ENCODE results near the gene SOX15. TPM values are rescaled to one million over a fixed set of nuclear protein-coding genes. Genes with fewer than 3 reads are reported as not detected.
"Not testable (repeated sequence)": the region's sequence is repeated elsewhere in the genome, so short reads cannot be mapped to it uniquely, and the experiment has no call there.

Gene SOX15
- total RNA-seq, 1 experiment from 2014 or later: 6.8 TPM

DNA sequence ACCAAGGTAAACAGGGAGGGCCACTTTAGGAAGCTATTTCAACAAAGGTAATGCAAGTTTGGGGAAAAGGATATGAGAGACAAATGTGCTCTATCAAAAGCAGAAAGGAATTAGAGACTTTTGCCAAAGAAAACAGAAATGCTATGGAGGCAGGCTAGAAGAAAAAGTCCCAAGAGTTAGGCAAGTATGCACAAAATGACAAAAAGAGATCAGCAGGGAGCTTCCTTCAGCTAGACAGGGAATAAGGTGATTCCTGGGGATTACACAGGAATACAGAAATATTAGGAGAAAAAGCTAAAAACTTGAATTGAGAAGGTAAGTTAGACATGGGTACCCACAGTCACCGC is 22.4 kb upstream of the SOX15 start:
- DNase-seq (ENCODE audit: low spot score): no peak
- in situ Hi-C loops (cut with HindIII; ENCODE audit: low sequenced_read_pairs): no loop called here

DNA sequence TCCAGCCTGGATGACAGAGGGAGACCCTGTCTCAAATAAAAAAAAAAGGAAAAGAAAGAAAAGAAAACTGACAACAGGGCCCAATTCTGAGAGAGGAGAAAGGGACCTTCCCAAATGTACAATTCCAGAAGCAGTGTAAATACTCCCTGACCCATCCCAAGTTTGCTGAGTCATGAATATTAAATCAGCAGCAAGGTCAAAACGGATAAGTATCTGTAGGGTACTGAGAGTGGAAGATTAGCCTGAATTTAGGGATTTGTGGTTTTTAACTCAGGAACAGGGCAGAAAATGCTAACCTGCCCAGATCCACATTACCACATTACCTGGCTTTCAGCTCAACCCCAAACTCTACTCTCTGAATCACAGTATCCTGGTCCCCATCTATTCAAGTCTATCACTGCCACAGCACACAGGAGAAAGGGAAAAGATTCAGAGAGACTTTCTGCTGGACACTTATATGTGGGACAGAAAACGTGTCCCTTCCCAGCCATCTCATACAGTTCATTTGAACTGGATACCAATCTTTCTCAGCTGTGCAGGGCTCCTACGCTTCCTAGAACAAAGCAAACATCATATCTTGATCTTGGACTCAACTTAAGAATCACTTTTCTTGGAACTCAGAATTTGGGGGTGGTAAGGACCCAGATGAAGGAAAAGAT is 21.9 kb upstream of the SOX15 start:
- DNase-seq (ENCODE audit: low spot score): no peak
- in situ Hi-C loops (cut with HindIII; ENCODE audit: low sequenced_read_pairs): no loop called here

DNA sequence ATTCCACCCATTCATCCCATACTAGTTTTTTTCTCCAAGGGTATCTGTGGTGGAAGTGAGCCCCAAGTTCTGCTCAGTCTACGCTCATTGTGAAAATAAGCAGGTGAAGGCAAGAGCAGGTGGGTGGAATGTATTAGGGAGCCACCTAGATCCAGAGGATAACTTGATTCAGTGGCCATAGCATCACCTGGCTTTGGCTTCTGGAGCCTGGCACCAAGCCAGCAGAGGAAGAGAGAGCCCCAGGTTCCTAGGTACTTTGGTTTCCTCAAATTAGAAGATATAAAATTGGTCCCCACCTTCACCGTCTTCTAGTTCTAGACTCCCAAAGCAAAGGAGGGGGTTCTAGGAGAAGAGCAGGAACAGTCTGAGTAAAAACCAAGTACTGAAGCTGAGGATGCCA is 20.7 kb upstream of the SOX15 start:
- in situ Hi-C loops (cut with HindIII; ENCODE audit: low sequenced_read_pairs): no loop called here

DNA sequence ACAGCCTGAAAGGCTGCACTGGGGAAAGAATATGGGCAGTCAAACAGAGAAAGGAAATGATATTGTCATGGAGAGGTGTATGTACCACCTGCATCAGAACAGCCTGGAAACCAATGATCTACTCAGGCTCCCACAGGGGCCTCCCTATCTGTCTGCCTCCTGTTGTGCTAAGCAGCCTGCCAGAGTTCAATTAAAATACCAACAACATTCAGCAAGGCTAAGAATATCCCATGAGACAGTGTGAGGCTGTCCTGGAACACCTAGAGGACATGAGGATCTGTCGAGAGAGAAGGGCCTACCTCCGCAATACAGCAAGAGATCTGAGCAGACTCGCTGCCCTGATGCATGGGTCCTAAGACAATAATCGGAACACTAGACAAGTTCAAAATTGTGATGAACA is 16.4 kb upstream of the SOX15 start:
- in situ Hi-C loops (cut with HindIII; ENCODE audit: low sequenced_read_pairs): no loop called here
- DNase-seq (ENCODE audit: low spot score): no peak

More for the DNA sequence above, 20.7 kb upstream of the SOX15 start:
- DNase-seq (ENCODE audit: low spot score): peak; percentile 37

DNA sequence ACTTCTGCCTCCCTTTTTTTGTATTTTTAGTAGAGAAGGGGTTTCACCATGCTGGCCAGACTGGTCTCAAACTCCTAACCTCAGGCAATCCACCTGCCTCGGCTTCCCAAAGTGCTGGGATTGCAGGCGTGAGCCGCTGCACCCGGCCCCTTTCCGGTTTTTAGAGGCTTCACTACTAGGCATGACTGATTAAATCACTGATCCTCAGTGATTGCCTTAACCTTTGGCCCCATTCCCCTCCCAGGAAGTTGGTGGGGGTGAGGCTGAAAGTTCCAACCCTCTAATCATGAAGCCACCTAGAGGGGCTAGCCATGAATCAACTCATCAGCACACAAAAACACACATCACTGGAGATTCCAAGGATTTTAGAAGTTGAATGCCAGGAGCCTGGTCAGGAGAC is 7.7 kb upstream of the SOX15 start:
- in situ Hi-C loops (cut with HindIII; ENCODE audit: low sequenced_read_pairs); DNase-seq (ENCODE audit: low spot score): not testable (repeated sequence)

DNA sequence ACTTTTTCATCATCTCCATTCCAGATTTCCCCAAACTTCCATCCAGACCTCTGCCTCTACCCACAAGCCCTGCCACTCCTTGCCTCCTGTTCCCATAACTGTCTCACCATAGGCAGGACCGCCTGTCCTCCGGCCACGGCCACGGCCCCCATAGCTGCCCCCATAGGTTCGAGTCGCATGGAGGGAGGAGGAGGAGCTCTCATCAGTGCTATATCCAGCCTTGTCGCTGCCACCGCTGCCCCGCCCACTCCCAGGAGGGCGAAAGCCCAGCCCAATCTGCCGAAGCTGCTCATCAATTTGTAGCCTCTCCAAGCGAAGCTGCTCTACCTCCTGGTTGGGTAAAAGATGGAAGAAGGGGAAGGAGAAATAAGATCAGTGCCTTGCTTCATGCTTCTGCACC is 3.4 kb upstream of the SOX15 start:
- in situ Hi-C loops (cut with HindIII; ENCODE audit: low sequenced_read_pairs): no loop called here
- DNase-seq (ENCODE audit: low spot score): no peak

DNA sequence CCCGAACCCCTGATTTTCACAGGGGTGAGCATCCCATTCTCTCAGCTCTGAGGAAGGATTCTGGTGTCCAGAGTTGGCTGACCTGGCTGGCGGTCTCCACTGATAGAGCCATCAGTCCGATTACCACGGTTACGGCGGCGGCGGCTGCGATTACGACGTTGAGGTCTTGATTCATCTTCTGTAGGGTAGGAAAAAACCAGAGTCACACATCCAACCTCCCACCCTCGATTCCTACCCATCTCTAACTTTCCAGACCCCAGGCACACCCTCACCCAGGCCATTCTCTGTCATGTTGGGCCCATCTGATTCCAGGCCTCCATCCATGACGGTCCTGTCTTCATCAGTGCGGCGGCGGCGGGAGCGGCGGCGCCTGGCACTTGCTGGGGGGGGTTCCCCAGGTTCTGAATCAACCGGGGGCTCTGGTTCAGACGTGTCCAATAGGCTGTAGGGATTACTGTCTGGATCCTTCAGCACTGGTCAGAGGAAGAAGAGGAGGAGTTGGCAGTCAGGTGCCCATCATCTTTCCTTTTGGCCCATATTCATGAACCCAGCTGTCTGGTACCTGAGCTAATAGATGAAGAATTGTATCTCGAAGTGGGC is 2.6 kb upstream of the SOX15 start:
- no peak for DNase-seq (ENCODE audit: low spot score)
- in situ Hi-C loops (cut with HindIII; ENCODE audit: low sequenced_read_pairs): no loop called here

DNA sequence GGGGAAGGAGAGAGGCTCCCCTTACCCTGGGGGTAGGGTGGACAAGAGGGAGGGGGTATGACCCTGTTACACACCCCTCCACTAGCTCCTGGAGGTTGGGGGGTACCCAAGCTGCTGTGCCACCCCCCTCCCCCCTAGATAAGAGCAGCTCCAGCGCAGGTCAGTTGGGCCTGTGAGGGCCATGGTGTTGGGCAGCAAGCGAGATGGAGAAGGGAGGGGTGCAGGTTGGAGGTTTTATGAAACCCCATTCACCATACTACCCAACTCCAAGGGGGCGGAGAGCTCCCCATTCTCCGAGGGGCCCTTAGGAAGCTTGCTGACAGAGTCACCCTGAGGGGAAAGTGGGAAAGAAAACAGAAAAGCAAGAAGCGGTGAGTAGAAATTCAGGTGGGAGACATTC is 1.7 kb upstream of the SOX15 start:
- in situ Hi-C loops (cut with HindIII; ENCODE audit: low sequenced_read_pairs): no loop called here

DNA sequence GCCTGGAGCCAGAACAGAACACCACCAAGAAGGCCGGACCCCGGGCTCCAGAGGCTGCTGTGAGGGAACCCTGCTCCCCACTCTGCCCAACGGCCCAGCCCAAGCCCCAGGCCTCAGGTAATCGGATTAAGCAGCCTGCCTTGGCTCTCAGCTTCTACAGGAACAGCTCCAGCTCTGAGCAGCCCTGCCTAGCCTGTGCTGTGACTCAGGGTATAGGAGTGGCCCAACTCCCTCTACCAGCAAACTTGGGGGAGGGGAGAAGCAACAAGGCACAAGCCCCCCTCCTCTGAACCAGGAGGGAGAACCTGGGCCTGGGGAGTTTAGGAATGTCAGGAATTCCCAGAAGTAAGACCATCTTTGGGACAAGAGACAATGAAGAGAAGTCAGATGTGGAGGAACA is 849 bp upstream of the SOX15 start:
- DNase-seq (ENCODE audit: low spot score): no peak
- in situ Hi-C loops (cut with HindIII; ENCODE audit: low sequenced_read_pairs): no loop called here

More for the DNA sequence above, 1.7 kb upstream of the SOX15 start:
- no peak for DNase-seq (ENCODE audit: low spot score)

DNA sequence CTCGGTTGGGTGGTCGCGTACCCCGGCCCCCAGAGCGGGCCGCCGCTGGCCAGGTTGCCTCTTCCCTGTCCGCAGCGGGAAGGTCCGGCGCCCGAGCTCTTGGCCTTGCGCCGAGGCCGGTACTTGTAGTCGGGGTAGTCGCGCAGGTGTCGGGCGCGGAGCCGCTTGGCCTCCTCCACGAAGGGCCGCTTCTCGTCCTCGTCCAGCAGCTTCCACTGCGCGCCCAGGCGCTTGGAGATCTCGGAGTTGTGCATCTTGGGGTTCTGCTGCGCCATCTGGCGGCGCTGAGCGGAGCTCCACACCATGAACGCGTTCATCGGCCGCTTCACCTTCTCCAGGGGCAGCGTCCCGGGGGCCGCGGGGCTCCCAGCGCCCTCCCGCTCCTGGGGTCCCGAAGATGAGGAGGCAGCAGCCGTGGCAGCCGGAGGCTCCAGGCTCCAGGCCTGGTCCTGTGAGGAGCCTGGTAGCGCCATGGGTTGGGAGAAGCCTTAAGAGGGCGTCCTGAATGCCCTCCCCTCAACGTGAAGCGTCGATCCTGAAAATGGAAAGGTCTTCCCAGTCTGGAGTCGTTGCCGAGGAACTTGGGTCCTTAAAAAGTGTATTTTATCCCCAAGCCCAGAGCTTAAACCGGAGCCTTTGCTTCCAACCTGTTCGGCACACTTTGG is 558 bp downstream of the SOX15 start:
- peak; percentile 93 for DNase-seq (ENCODE audit: low spot score)

DNA sequence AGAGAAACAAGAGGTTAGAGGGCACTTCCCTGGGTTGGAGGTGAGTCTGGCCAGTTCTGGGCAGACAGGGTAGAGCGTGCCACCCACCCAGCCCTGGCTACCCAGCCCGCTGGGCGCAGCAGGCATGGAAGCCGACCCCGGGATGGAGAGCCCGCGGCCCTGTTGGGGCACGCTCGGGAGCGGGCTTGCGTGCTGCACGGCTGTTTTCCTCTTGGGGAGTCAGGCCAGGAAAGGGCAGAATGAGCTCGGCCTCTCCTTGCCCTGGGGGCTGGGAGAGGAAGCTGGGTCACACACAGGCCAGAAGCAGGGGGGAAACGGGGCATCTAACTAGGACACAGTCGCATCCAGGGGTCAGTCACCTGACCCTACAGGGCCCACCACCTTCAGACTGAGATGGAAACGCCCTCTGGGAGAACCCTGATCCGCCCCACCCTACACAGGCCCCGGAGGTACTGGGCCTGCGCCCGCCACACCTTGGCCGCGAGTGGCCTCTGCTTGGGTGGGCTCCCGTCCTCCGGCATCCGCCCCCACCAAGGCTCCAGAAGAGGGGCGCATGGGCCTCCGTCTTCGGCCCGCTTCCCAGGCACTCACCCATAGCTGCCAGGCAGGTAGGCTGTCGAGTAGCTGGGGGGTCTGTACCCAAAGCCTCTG is 1.2 kb downstream of the SOX15 start:
- in situ Hi-C loops (cut with HindIII; ENCODE audit: low sequenced_read_pairs): no loop called here

More for the DNA sequence above, 558 bp downstream of the SOX15 start:
- in situ Hi-C loops (cut with HindIII; ENCODE audit: low sequenced_read_pairs): no loop called here

DNA sequence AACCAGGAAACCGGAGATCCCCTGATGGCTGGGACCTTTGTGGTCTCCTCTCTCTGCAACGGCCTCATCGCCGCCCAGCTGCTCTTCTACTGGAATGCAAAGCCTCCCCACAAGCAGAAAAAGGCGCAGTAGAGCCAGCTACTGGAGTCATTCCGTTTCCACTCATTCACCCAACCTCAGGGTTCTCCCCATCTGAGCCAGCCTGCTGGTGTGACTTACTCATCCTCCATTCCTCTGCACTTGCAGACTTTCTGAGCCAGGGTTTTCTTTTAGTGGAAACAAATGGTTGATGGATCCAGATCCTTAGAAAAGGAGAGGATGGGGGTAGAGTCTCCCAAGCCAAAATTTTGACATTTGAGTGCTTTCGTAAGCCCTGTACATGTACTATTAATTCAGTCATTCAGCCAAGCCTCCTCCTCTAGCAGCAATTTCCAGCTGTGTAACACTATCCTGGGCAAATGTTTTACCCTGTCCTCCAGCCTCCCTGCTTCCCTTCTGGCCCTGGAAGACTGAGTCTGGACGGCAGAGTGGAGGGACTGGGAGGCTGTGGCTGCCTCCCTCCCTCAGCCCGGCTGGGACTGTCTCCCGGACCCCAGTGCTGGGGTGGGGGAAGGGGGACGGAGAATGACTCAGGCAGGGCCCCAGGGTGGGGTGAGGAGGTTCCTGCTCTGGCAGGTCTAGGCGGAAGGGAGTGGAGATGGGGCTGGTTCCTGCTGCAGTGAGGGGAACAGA is 2.3 kb downstream of the SOX15 start:
- no peak for DNase-seq (ENCODE audit: low spot score)
- in situ Hi-C loops (cut with HindIII; ENCODE audit: low sequenced_read_pairs): no loop called here

More for the DNA sequence above, 1.2 kb downstream of the SOX15 start:
- DNase-seq (ENCODE audit: low spot score): no peak

DNA sequence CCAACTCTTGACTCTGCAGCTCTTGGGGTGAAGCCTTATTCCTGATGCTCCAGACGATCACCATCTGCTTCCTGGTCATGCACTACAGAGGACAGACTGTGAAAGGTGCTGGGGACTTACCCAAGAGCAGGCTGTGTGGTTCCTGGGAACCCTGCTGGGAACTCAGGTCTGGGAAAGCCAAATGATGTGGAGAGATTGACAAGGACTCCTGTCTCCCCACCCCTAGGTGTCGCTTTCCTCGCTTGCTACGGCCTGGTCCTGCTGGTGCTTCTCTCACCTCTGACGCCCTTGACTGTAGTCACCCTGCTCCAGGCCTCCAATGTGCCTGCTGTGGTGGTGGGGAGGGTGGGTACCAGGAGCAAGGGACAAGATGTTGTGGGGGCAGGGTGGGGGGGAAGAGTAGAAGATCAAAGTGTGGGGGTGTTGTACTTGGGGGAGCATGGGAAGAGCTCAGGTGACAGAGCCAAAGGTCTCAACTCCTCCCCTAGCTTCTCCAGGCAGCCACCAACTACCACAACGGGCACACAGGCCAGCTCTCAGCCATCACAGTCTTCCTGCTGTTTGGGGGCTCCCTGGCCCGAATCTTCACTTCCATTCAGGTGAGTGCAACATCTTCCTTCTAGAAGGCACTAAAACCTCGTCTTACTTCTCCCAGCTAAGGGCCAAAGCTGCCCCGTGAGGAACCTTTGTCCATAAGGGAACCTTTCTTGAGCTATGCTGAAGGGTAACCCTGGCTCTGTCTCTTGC is 3.0 kb downstream of the SOX15 start:
- in situ Hi-C loops (cut with HindIII; ENCODE audit: low sequenced_read_pairs): no loop called here
- peak; percentile 67 for DNase-seq (ENCODE audit: low spot score)

DNA sequence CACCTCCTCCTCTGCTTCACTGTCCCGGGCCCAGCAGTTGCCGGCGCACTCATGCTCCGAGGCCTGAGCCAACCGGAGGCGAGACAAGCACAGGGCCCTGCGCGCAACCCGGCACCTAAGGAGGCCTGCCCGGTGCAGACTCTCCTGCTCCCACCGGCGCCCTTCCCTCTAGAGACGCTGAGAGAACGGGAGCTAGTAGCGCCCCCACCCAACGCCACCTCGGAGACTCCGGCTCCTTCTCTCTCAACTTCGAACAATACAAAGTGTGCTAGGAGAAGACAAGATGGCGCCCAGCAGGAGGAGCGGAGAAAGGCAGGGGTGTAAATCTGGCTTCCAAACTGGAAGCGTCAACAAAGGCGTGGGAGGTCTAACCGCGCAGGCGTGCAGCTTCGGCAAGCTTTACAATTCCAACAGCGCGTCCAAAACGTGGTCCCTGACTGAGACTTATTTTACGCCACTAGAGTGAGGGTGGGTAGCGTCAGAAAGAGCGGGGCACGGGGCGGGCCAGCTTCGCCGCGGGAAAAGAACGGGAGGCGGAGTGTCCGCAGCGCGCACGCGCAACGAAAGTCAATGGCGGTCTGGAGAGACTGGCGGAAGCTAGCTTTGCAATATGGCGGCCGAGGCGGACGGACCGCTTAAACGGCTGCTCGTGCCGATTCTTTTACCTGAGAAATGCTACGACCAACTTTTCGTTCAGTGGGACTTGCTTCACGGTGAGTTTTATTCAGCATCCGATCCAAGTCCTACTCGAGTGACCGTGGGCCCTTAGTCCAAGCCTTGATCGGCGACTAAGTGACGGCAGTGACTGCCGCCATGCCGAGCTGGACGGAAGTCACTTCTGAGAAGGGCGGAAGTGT is 6.4 kb downstream of the SOX15 start, which contains the start of gene MPDU1:
TSS of gene MPDU1 (plus strand) at position 600 of the 857 bp plus-strand sequence. CDS start at position 611, 11 bp downstream.
- peak; percentile 97 for DNase-seq (ENCODE audit: low spot score)
- in situ Hi-C loops (cut with HindIII; ENCODE audit: low sequenced_read_pairs): no loop called here

DNA sequence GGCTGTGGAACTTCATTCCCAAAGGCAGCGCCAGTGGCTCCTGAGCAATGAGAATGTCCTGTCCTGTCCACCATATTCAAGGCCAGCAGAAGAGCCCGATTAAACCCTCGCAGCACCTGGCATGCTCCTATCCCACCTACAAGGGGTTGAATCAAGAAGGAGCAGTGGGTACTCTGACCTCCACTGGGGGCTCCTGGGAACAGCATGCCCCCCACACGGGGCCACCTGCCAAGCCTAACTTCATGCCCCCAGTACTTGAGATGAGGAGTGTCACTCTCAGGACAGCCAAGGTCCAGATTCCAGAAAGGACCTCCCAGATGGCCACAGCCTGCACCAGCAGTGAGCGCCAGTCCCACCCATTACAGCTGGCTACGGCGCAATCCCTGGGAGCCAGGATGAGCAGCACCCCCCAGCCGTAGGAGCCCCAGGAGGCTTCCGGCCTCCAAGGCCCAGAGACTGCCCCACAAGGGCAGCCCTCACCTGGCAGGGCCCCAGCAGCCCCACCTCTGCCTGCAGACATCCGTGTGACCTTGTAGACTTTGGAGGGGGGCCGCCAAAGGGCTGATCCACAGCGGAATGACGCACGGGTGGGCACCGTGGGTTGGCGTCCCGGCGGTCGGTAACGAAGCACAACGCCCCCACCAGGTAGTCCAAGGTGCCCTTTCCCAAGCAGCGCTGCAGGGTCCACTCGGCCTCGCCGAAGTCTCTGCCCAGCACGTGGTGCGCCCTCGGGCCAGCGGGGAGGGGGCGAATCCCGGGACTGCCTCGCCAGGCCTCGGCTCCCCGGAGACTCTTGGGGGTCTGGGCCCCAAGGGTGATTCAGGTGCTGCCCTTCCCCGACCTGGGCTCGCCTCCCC is 7.3 kb downstream of the SOX15 start:
- DNase-seq (ENCODE audit: low spot score): no peak
- in situ Hi-C loops (cut with HindIII; ENCODE audit: low sequenced_read_pairs): no loop called here

DNA sequence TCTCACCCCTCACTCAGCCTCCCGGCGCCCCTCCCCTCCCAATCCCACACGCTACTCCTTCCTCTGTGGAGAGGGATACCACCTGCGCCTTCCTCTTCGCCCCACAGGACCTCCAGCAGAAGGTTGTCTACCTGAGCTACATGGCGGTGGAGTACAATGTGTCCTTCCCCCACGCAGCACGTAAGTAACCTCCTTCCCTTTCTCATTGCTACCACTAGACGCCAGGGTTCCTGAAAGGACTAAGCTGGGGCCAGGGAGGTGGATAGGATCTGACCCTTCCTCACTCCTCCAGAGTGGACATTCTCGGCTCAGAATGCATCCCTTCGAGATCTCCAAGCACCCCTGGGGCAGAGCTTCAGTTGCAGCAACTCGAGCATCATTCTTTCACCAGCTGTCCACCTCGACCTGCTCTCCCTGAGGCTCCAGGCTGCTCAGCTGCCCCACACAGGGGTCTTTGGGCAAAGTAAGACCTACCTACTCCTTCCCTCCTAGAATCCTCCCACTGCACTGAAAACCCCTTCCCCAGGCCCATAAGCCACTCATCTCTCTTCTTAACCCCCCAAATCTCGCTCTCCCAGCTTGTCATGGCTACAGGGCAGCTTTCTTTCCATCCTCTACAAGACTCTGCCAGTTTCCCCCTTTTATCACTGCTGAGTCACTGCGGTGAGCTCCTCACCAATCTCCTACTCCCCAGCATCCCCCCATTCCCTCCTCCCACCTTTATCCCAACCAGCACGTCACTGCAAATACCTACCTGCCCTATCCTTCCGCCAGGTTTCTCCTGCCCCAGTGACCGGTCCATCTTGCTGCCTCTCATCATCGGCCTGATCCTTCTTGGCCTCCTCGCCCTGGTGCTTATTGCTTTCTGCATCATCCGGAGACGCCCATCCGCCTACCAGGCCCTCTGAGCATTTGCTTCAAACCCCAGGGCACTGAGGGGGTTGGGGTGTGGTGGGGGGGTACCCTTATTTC is 9.0 kb downstream of the SOX15 start:
- in situ Hi-C loops (cut with HindIII; ENCODE audit: low sequenced_read_pairs): no loop called here
- DNase-seq (ENCODE audit: low spot score): no peak

All from G401 (cell line).